NCI-H187 (cell line): ENCODE data around the gene CNBD2.
A peak's percentile ranks its signal among the peaks of the same experiment; 100 is the strongest.
"Not testable (repeated sequence)": the region's sequence is repeated elsewhere in the genome, so short reads cannot be mapped to it uniquely, and the experiment has no call there.

Experiments used
- DNase-seq, 2 experiments: peaks; one replicate each; lab custom pipeline; 2025; lab: John Stamatoyannopoulos, UW

CNBD2 gene

DNA sequence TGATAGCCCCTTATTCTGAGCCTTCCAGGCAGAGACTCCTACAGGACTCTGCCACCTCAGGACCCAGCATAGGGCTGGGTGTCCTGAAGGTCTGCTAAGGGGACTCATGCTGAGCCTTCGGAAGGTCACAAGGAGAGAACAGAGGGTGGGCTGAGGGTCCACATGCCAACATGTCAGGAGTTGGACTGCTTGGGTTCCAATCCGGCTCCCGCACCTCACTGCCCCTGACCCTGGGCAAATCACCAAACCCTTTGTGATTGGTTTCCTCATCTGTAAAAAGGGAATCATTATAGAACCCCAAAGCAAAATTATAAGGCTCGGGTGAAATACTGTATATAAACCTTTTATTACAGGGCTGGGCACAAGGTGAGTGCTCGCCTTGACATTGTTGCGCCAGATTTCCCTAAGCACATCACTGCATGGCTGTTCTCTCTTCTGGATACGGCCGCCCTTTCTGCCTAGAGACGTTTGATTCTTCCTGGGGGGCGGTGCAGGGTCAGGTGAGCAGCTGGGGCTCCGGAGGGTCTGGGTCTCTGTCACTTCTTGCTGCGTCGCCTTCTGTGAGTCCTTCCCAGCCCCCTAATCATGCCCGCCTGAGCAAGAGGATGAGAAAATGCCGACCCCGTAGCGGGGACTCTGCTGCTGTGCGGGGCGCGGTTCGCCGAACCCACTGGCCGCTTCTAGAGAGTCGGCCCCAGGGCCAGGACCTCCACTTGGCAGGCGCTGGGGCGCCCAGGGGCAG, 95.7 kb downstream of the CNBD2 start:
- no peak for DNase-seq

GRCh38 chr20:36064658-36065426, 96.5 kb downstream of the CNBD2 start:
- peak; percentile 75 to 83 for DNase-seq

- DNase-seq, result no peak
These were observed 97.1 kb downstream of the CNBD2 start for GRCh38 chr20:36065427-36065998.

GRCh38 chr20:36066777-36067176, 98.4 kb downstream of the CNBD2 start:
- no peak for DNase-seq

DNA sequence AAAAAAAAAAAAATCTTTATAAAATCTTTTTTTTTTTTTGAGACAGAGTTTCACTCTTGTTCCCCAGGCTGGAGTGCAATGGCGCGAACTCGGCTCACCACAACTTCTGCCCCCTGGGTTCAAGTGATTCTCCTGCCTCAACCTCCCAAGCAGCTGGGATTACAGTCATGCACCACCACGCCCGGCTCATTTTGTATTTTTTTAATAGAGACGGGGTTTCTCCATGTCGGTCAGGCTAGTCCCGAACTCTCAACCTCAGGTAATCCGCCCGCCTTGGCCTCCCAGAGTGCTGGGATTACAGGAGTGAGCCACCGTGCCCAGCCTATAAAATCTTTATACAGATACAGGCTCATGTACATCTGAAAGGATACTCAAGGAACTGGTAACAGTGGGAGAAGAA, 100.1 kb downstream of the CNBD2 start:
- DNase-seq, result not testable (repeated sequence)

- no peak for DNase-seq
These were observed 102.1 kb downstream of the CNBD2 start for GRCh38 chr20:36070451-36070850.

GRCh38 chr20:36071848-36072247, 103.5 kb downstream of the CNBD2 start:
- no peak for DNase-seq

DNA sequence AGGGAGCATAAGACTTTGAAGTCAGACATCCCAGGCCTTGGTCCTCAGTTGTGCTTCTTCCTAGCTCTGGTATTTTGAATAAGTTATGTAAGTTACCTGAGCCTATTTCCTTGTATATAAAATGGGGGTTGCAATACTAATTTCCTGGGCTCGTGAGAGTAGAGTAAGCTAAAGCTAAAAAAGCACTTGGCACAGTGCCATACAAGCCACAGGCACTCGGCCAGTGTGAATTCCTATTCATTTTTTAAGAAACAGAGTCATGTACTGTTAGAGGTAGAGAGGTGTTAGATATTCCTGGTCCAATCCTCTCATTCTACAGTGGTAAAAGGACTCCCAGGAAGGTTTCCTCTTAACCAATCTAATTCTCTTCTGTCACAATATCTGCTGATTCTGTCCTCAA, 106.6 kb downstream of the CNBD2 start:
- DNase-seq, result no peak

DNA sequence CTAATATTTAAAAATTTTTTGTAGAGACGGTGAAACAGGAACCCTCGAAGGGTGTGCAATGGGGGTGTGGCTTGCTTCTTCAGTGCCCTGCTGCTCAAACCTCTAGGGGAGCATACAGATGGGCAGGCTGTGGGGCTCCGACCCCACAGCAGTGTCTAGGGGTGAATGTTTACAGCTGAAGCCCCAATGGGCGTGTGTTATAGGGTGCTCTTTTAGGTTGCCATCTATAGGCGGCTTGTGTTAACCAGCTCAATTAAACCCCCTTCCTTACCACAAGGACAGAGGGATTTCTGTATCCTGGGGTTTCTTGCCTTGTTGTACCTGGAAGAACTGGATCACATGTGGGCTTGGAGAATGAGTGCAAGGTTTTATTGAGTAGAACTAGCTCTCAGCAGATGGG, 109.4 kb downstream of the CNBD2 start:
- not testable (repeated sequence) for DNase-seq

GRCh38 chr20:36079486-36079885, 111.1 kb downstream of the CNBD2 start:
- no peak for DNase-seq

GRCh38 chr20:36079984-36080383, 111.6 kb downstream of the CNBD2 start:
- not testable (repeated sequence) for DNase-seq
